Endothelial cell of umbilical vein (primary cell): ENCODE measurements around the gene SLC25A13. TPM values are rescaled to one million over a fixed set of nuclear protein-coding genes. Genes with fewer than 3 reads are reported as not detected.

ENCODE experiments used
- BruUV-seq: library from RNA; stranded (reverse); fragments of 400-500 nt; replicated peaks from 2 replicates; lab custom pipeline; 2021; lab: Mats Ljungman, UMichigan
- CTCF ChIA-PET: fragments of 300-600, 350-600 bp; sonication (Branson Sonifier 250); formaldehyde crosslinking; loops from one replicate; lab custom pipeline; 2021; ENCODE audit warnings: antibody characterized with exemption, inconsistent platforms; lab: Charles Lee
- POLR2A ChIA-PET: fragments of 300-600, 350-600 bp; sonication (Branson Sonifier 250); formaldehyde crosslinking; loops from one replicate; lab custom pipeline; 2021; ENCODE audit warnings: antibody characterized with exemption, inconsistent platforms; lab: Charles Lee
- DNase-seq: peaks from one replicate; pipeline ENCODE4 v3.0.0-alpha.2; 2011; ENCODE audit warnings: low read depth, low spot score
- FAIRE-seq: peaks from 2 replicates; lab custom pipeline; 2011; peaks lifted over from hg19 to GRCh38; lab: Jason Lieb, UNC
- H2AFZ ChIP-seq: 2 replicates; pipeline ENCODE4 v1.6.0; 2012; ENCODE audit warnings: low read depth, low read length, control low read depth, inconsistent platforms
- H3K27ac ChIP-seq: 2 replicates; pipeline ENCODE4 v1.5.1; 2011; ENCODE audit warnings: low read depth, mild to moderate bottlenecking, control low read depth, low read length, moderate library complexity; ENCODE audit not compliant: insufficient read depth
- H3K27me3 ChIP-seq, 2 experiments: 2 replicates each; pipeline versions ENCODE4 v1.6.0 to v1.6.1; 2011; ENCODE audit warnings: low read length in 2 of 2, mixed read lengths in 1 of 2; ENCODE audit not compliant: control insufficient read depth in 2 of 2, insufficient read depth in 2 of 2
- H3K36me3 ChIP-seq, 2 experiments: 2 replicates in 1 of 2; 3 replicates in 1 of 2; pipeline ENCODE4 v1.5.1; 2011; ENCODE audit warnings: low read length in 2 of 2, mild to moderate bottlenecking in 1 of 2, moderate library complexity in 1 of 2; ENCODE audit not compliant: control insufficient read depth in 2 of 2, insufficient read depth in 2 of 2; ENCODE audit errors: extremely low read depth in 1 of 2
- H3K4me1 ChIP-seq: 3 replicates; pipeline ENCODE4 v1.5.1; 2011; ENCODE audit warnings: mild to moderate bottlenecking, low read length; ENCODE audit not compliant: control insufficient read depth, insufficient read depth; ENCODE audit errors: extremely low read depth
- H3K4me2 ChIP-seq: 2 replicates; pipeline ENCODE4 v1.6.1; 2011; ENCODE audit warnings: low read length, control low read depth, mixed read lengths; ENCODE audit not compliant: insufficient read depth
- H3K4me3 ChIP-seq, 3 experiments: fragments of 200-600 bp in 1 of 3; sonication (generic), shearing (Covaris generic) in 1 of 3; replicated peaks in 1 of 3; 2 replicates each; pipeline ENCODE4 v1.5.1; 2011 to 2016; ENCODE audit warnings: control low read depth in 3 of 3, low read length in 3 of 3, mild to moderate bottlenecking in 2 of 3, inconsistent platforms in 1 of 3, low read depth in 1 of 3, moderate library complexity in 1 of 3; ENCODE audit not compliant: insufficient read depth in 1 of 3
- H3K79me2 ChIP-seq: 2 replicates; pipeline ENCODE4 v1.6.0; 2012; ENCODE audit warnings: low read length, inconsistent platforms; ENCODE audit not compliant: control insufficient read depth, insufficient read depth
- H3K9ac ChIP-seq: replicated peaks from 2 replicates; pipeline ENCODE3; 2011; ENCODE audit warnings: low read length, control low read depth; ENCODE audit not compliant: insufficient read depth; ENCODE audit errors: extremely low read depth
- H3K9me1 ChIP-seq: replicated peaks from 3 replicates; pipeline ENCODE4 v1.6.0; 2011; ENCODE audit warnings: mild to moderate bottlenecking, low read length; ENCODE audit not compliant: control insufficient read depth, insufficient read depth; ENCODE audit errors: extremely low read depth
- H3K9me3 ChIP-seq: replicated peaks from 2 replicates; pipeline ENCODE4 v1.5.1; 2012; ENCODE audit warnings: low read length, inconsistent platforms; ENCODE audit not compliant: control insufficient read depth, insufficient read depth
- H4K20me1 ChIP-seq: replicated peaks from 2 replicates; pipeline ENCODE3; 2011; ENCODE audit warnings: mild to moderate bottlenecking, low read length; ENCODE audit not compliant: control insufficient read depth, insufficient read depth; ENCODE audit errors: extremely low read depth
- CTCF ChIP-seq, 2 donors: IDR thresholded peaks; 1 replicate in 1 of 2; 2 replicates in 1 of 2; pipeline ENCODE4 v1.5.1; 2011; ENCODE audit warnings: low read length in 2 of 2, mild to moderate bottlenecking in 2 of 2, moderate library complexity in 2 of 2, control low read depth in 1 of 2, inconsistent platforms in 1 of 2, low read depth in 1 of 2; ENCODE audit not compliant: insufficient read depth in 1 of 2; ENCODE audit errors: extremely low read depth in 1 of 2
- EZH2 ChIP-seq: IDR thresholded peaks from 2 replicates; pipeline ENCODE4 v1.6.1; 2012; ENCODE audit warnings: borderline replicate concordance, low read depth, mild to moderate bottlenecking, moderate library complexity, low read length, inconsistent platforms; ENCODE audit not compliant: severe bottlenecking
- GATA2 ChIP-seq: IDR thresholded peaks from 2 replicates; pipeline ENCODE4 v1.7.0; 2011; ENCODE audit warnings: low read depth, mild to moderate bottlenecking, moderate library complexity, mixed read lengths, low read length; ENCODE audit not compliant: insufficient read length, insufficient read depth
- JUN ChIP-seq: IDR thresholded peaks from 2 replicates; pipeline ENCODE4 v1.6.1; 2011; ENCODE audit warnings: borderline replicate concordance, low read depth; ENCODE audit not compliant: insufficient read length, insufficient read depth
- MAX ChIP-seq: IDR thresholded peaks from 2 replicates; pipeline ENCODE4 v1.6.1; 2011; ENCODE audit not compliant: insufficient read depth, insufficient read length
- POLR2A ChIP-seq: IDR thresholded peaks from 2 replicates; pipeline ENCODE4 v1.6.1; 2012; ENCODE audit warnings: low read depth, mild to moderate bottlenecking, control low read depth, low read length
- POLR2AphosphoS5 ChIP-seq: IDR thresholded peaks from 2 replicates; pipeline ENCODE4 v1.6.1; 2012; ENCODE audit warnings: low read depth, mild to moderate bottlenecking, control low read depth, low read length, moderate library complexity; ENCODE audit not compliant: insufficient read depth
- dilution Hi-C: fragments of 300-500 bp; cut with MboI; formaldehyde crosslinking; loops from one replicate; pipeline ENCODE4 v1.15.0; 2019; ENCODE audit warnings: low sequenced_read_pairs; ENCODE audit not compliant: extremely low pct_ligation_motif_present
- intact Hi-C: fragments of 100-400 bp; cut with micrococcal nuclease; formaldehyde crosslinking; loops from one replicate; pipeline ENCODE4 v1.10.0; 2022
- polyA plus RNA-seq, 4 experiments: library from polyadenylated mRNA; depleted of rRNA in 3 of 4; stranded (reverse) in 3 of 4; unstranded in 1 of 4; fragments of >200 nt; gene quantifications; 2 replicates each; pipeline versions ENCODE4 v1.2.1 to v1.2.3, GENCODE V29; 2011 to 2012; ENCODE audit warnings: missing spikeins in 1 of 4
- total RNA-seq: library from RNA; stranded (reverse); gene quantifications from 2 replicates; pipeline ENCODE4 v1.2.3, GENCODE V29; 2021

The SLC25A13 gene
- total and polyA plus RNA-seq, 2 donors (not counting 3 experiments of a cell fraction or from before 2014, with no cell fraction given) = 13.2 to 34.4 TPM

DNA sequence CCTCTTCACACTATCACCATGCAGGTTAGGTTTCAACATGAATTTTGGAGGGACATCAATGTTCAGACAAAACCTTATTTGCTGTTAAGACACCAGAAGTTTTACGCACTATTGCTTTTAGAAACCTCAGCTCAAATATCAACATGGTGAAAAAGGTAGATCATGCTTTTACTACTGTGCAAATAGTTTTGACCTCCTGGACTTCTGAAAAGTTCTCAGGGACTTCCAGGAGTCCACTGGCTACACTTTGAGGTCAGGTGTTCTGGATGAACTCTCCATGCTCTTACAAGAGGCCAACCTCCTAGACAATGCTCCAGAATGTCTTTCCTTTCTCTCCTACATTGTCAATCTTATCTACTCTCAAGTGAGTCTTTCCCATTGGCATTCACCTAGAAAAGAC is 55.9 kb downstream of the SLC25A13 start:
- Histone ChIP-seq H4K20me1 (no peaks in the 10 kb centered on the region), H3K36me3 (no peaks in the 10 kb centered on the region), H3K9ac (no peak overlapping the region), H3K4me2 (no peak overlapping the region), H3K79me2 (no peaks in the 10 kb centered on the region), H3K27me3 (no peaks in the 10 kb centered on the region), H3K4me3 (no peak overlapping the region), H3K27ac (no peak overlapping the region), H2AFZ (no peak overlapping the region), H3K9me3 (no peaks in the 10 kb centered on the region), H3K4me1 (no peaks in the 10 kb centered on the region), H3K9me1 (no peaks in the 10 kb centered on the region)
- TF ChIP-seq MAX = no peak
- no peak for TF ChIP-seq POLR2AphosphoS5
- TF ChIP-seq CTCF (IDR thresholded peaks at IDR 0.05; ENCODE audit: extremely low read depth in 1 of 2, insufficient read depth in 1 of 2, low read depth in 1 of 2, low read length in 2 of 2) = no peak
- no peak for TF ChIP-seq EZH2
- no peak for TF ChIP-seq POLR2A
- no peak for TF ChIP-seq JUN
- no peak for TF ChIP-seq GATA2
- no peak for DNase-seq
- CTCF ChIA-PET = no interaction called here
- FAIRE-seq = no peak
- dilution Hi-C loops = no loop called here
- BruUV-seq = no TSS peak
- intact Hi-C loops = no loop called here
- POLR2A ChIA-PET = no interaction called here
